NCI-H146 (cell line): ENCODE data around the gene UPP2.

Source experiments
- DNase-seq: peaks from one replicate; lab custom pipeline; 2025; lab: John Stamatoyannopoulos, UW

Gene UPP2

GRCh38 chr2:158140201-158140600 is 38.5 kb downstream of the UPP2 start:
- no peak for DNase-seq

GRCh38 chr2:158142165-158142564 is 40.5 kb downstream of the UPP2 start:
- no peak for DNase-seq

GRCh38 chr2:158142568-158143332 is 41.1 kb downstream of the UPP2 start:
- DNase-seq = no peak

- DNase-seq = no peak
Observed at GRCh38 chr2:158143703-158144360, 42.2 kb downstream of the UPP2 start.

GRCh38 chr2:158144914-158145625 is 43.4 kb downstream of the UPP2 start:
- DNase-seq = peak; percentile 5

- no peak for DNase-seq
Observed at GRCh38 chr2:158153270-158154015, 51.8 kb downstream of the UPP2 start.

- DNase-seq = no peak
Observed at GRCh38 chr2:158154596-158154995, 52.9 kb downstream of the UPP2 start.

GRCh38 chr2:158172719-158173118 is 71.0 kb downstream of the UPP2 start:
- DNase-seq = no peak

GRCh38 chr2:158174495-158174894 is 72.8 kb downstream of the UPP2 start:
- DNase-seq = no peak

- no peak for DNase-seq
Observed at GRCh38 chr2:158174956-158175355, 73.3 kb downstream of the UPP2 start.

GRCh38 chr2:158178646-158179045 is 77.0 kb downstream of the UPP2 start:
- no peak for DNase-seq

GRCh38 chr2:158179660-158180059 is 78.0 kb downstream of the UPP2 start:
- DNase-seq = peak; percentile 8

GRCh38 chr2:158181171-158181570 is 79.5 kb downstream of the UPP2 start:
- DNase-seq = no peak

- no peak for DNase-seq
Observed at GRCh38 chr2:158182676-158183295, 81.1 kb downstream of the UPP2 start.

- peak; percentile 2 for DNase-seq
Observed at GRCh38 chr2:158184001-158184400, 82.3 kb downstream of the UPP2 start.

- no peak for DNase-seq
Observed at GRCh38 chr2:158184556-158185343, 83.1 kb downstream of the UPP2 start.
